H1 (cell line): ENCODE data around the gene SHROOM4. TPM values are rescaled to one million over a fixed set of nuclear protein-coding genes. Genes with fewer than 3 reads are reported as not detected.

Experiments
- CTCF ChIA-PET: fragments of 300-600 bp; sonication (Branson Sonifier 250); formaldehyde crosslinking; loops from one replicate; lab custom pipeline; 2021; ENCODE audit not compliant: partially characterized antibody; lab: Charles Lee
- POLR2A ChIA-PET: fragments of 300-600 bp; sonication (Branson Sonifier 250); formaldehyde crosslinking; loops from one replicate; lab custom pipeline; 2021; ENCODE audit warnings: inconsistent platforms; ENCODE audit not compliant: partially characterized antibody; lab: Charles Lee
- DNase-seq, 2 experiments: peaks; one replicate each; pipeline versions ENCODE4 v3.0.0 to v3.0.0-alpha.2; 2010 to 2022; ENCODE audit warnings: low spot score in 2 of 2, low read depth in 1 of 2, mixed read lengths in 1 of 2
- FAIRE-seq: peaks from 2 replicates; lab custom pipeline; 2011; peaks lifted over from hg19 to GRCh38; lab: Jason Lieb, UNC
- H2AFZ ChIP-seq: 2 replicates; pipeline ENCODE4 v1.8.1; 2012; ENCODE audit warnings: low read length, inconsistent platforms
- H2AK5ac ChIP-seq: 2 replicates; pipeline ENCODE4 v1.6.1; 2013; ENCODE audit warnings: low read depth, low read length
- H2BK120ac ChIP-seq: replicated peaks from 2 replicates; pipeline ENCODE3; 2013; ENCODE audit warnings: low read depth, low read length, inconsistent platforms
- H2BK12ac ChIP-seq: 2 replicates; pipeline ENCODE4 v1.6.1; 2013; ENCODE audit warnings: low read depth, low read length
- H2BK15ac ChIP-seq: 2 replicates; pipeline ENCODE4 v1.6.1; 2013; ENCODE audit warnings: low read length
- H2BK20ac ChIP-seq: 2 replicates; pipeline ENCODE4 v1.6.1; 2013; ENCODE audit warnings: low read length
- H2BK5ac ChIP-seq: 2 replicates; pipeline ENCODE4 v1.6.1; 2013; ENCODE audit warnings: low read depth, low read length
- H3K14ac ChIP-seq: 2 replicates; pipeline ENCODE4 v1.6.1; 2013; ENCODE audit warnings: inconsistent platforms; ENCODE audit not compliant: insufficient read length
- H3K18ac ChIP-seq: 2 replicates; pipeline ENCODE4 v1.6.1; 2013; ENCODE audit warnings: low read length; ENCODE audit errors: extremely low read depth
- H3K23ac ChIP-seq: 2 replicates; pipeline ENCODE4 v1.6.1; 2013; ENCODE audit warnings: inconsistent platforms; ENCODE audit not compliant: insufficient read length
- H3K23me2 ChIP-seq: 2 replicates; pipeline ENCODE4 v1.6.1; 2013; ENCODE audit warnings: low read depth, low read length
- H3K27ac ChIP-seq: 2 replicates; pipeline ENCODE4 v1.6.1; 2011; ENCODE audit warnings: low read depth, low read length, inconsistent platforms
- H3K27me3 ChIP-seq, 4 experiments: replicated peaks in 1 of 4; 1 replicate in 1 of 4; 2 replicates in 3 of 4; pipeline versions ENCODE4 v1.6.1 to v1.8.1; 2011 to 2013; ENCODE audit warnings: low read length in 3 of 4, mild to moderate bottlenecking in 3 of 4, inconsistent platforms in 2 of 4, mixed read lengths in 2 of 4, moderate library complexity in 1 of 4; ENCODE audit not compliant: control insufficient read depth in 3 of 4, insufficient read depth in 3 of 4; ENCODE audit errors: extremely low read depth in 1 of 4
- H3K36me3 ChIP-seq, 4 experiments: 2 replicates each; pipeline versions ENCODE4 v1.6.1 to v1.8.1; 2011 to 2013; ENCODE audit warnings: mild to moderate bottlenecking in 4 of 4, low read length in 3 of 4, moderate library complexity in 2 of 4, control low read depth in 1 of 4, inconsistent platforms in 1 of 4; ENCODE audit not compliant: insufficient read depth in 4 of 4, control insufficient read depth in 2 of 4
- H3K4ac ChIP-seq: replicated peaks from 2 replicates; pipeline ENCODE3; 2013; ENCODE audit warnings: low read length, low read depth, mixed read lengths, inconsistent platforms; ENCODE audit not compliant: insufficient read length
- H3K4me1 ChIP-seq, 4 experiments: replicated peaks in 1 of 4; 1 replicate in 1 of 4; 2 replicates in 3 of 4; pipeline versions ENCODE4 v1.6.1 to v1.8.1; 2011 to 2013; ENCODE audit warnings: low read length in 3 of 4, inconsistent platforms in 2 of 4, mixed read lengths in 1 of 4; ENCODE audit not compliant: insufficient read depth in 4 of 4, control insufficient read depth in 3 of 4
- H3K4me2 ChIP-seq, 2 experiments: 2 replicates each; pipeline versions ENCODE4 v1.6.1 to v1.8.1; 2011 to 2013; ENCODE audit warnings: low read depth in 2 of 2, low read length in 2 of 2, control low read depth in 1 of 2, inconsistent platforms in 1 of 2, mild to moderate bottlenecking in 1 of 2; ENCODE audit not compliant: insufficient read depth in 1 of 2
- H3K4me3 ChIP-seq, 4 experiments: fragments of 200-600, 300-600 bp in 1 of 4; sonication (generic), shearing (Covaris generic), sonication (Bioruptor Twin) in 1 of 4; 2 replicates each; pipeline versions ENCODE4 v1.5.1 to v1.8.1; 2011 to 2016; ENCODE audit warnings: low read length in 4 of 4, low read depth in 3 of 4, control low read depth in 2 of 4, inconsistent platforms in 2 of 4, mild to moderate bottlenecking in 2 of 4, mixed read lengths in 1 of 4, moderate library complexity in 1 of 4; ENCODE audit not compliant: insufficient read depth in 2 of 4; ENCODE audit errors: extremely low read depth in 1 of 4
- H3K56ac ChIP-seq: replicated peaks from 2 replicates; pipeline ENCODE3; 2013; ENCODE audit warnings: low read depth, mild to moderate bottlenecking, mixed read lengths, low read length, inconsistent platforms; ENCODE audit not compliant: insufficient read length
- H3K79me1 ChIP-seq: 2 replicates; pipeline ENCODE4 v1.6.1; 2013; ENCODE audit warnings: low read depth, low read length, control low read depth
- H3K79me2 ChIP-seq, 2 experiments: 2 replicates each; pipeline versions ENCODE4 v1.6.1 to v1.8.1; 2012 to 2013; ENCODE audit warnings: low read length in 2 of 2, mild to moderate bottlenecking in 2 of 2, inconsistent platforms in 1 of 2; ENCODE audit not compliant: insufficient read depth in 2 of 2, control insufficient read depth in 1 of 2
- H3K9ac ChIP-seq, 4 experiments: replicated peaks in 1 of 4; 1 replicate in 1 of 4; 2 replicates in 3 of 4; pipeline versions ENCODE4 v1.6.1 to v1.8.1; 2011 to 2013; ENCODE audit warnings: low read depth in 3 of 4, low read length in 3 of 4, control low read depth in 2 of 4, mild to moderate bottlenecking in 2 of 4, moderate library complexity in 2 of 4, inconsistent platforms in 1 of 4; ENCODE audit errors: extremely low read depth in 1 of 4
- H3K9me3 ChIP-seq, 2 experiments: 2 replicates each; pipeline versions ENCODE4 v1.6.1 to v1.8.1; 2012 to 2013; ENCODE audit warnings: mild to moderate bottlenecking in 2 of 2, moderate library complexity in 2 of 2, control low read depth in 1 of 2, inconsistent platforms in 1 of 2, low read depth in 1 of 2, low read length in 1 of 2, mixed read lengths in 1 of 2; ENCODE audit not compliant: insufficient read depth in 2 of 2
- H4K20me1 ChIP-seq, 2 experiments: replicated peaks in 1 of 2; 2 replicates each; pipeline versions ENCODE3 to v1.8.1; 2011 to 2013; ENCODE audit warnings: inconsistent platforms in 2 of 2, low read length in 2 of 2, mild to moderate bottlenecking in 1 of 2; ENCODE audit not compliant: insufficient read depth in 2 of 2, control insufficient read depth in 1 of 2
- H4K5ac ChIP-seq: 2 replicates; pipeline ENCODE4 v1.6.1; 2013; ENCODE audit warnings: low read length, low read depth, mixed read lengths, inconsistent platforms; ENCODE audit not compliant: insufficient read length
- H4K8ac ChIP-seq: 2 replicates; pipeline ENCODE4 v1.8.0; 2013; ENCODE audit warnings: mild to moderate bottlenecking, moderate library complexity, low read length, inconsistent platforms; ENCODE audit not compliant: insufficient read depth; ENCODE audit errors: extremely low read depth
- H4K91ac ChIP-seq: replicated peaks from 2 replicates; pipeline ENCODE3; 2013; ENCODE audit warnings: low read length, mixed read lengths, inconsistent platforms; ENCODE audit not compliant: insufficient read length
- BCL11A ChIP-seq, 2 experiments: IDR thresholded peaks; one replicate each; pipeline ENCODE4 v1.6.1; 2011; ENCODE audit warnings: low read depth in 2 of 2, low read length in 2 of 2, mild to moderate bottlenecking in 2 of 2
- CREB1 ChIP-seq: IDR thresholded peaks from 2 replicates; pipeline ENCODE4 v1.6.1; 2012; ENCODE audit warnings: inconsistent platforms
- KDM5A ChIP-seq: fragments of 200-600 bp; IDR thresholded peaks from 2 replicates; pipeline ENCODE4 v1.7.1; 2012; ENCODE audit warnings: mild to moderate bottlenecking, low read length, inconsistent platforms, mixed read lengths
- PHF8 ChIP-seq: fragments of 200-600 bp; sonication (generic); conservative IDR thresholded peaks from 2 replicates; pipeline ENCODE4 v1.7.1; 2012; ENCODE audit warnings: low read depth, mild to moderate bottlenecking, inconsistent platforms, low read length, moderate library complexity
- SIRT6 ChIP-seq: IDR thresholded peaks from one replicate; pipeline ENCODE4 v1.7.1; 2012; ENCODE audit warnings: low read length, inconsistent platforms
- TAF1 ChIP-seq: IDR thresholded peaks from 2 replicates; pipeline ENCODE4 v1.6.1; 2011; ENCODE audit warnings: mild to moderate bottlenecking, low read depth, low read length
- TAF7 ChIP-seq: optimal IDR thresholded peaks from 2 replicates; pipeline ENCODE3; 2011; ENCODE audit warnings: low read depth, mild to moderate bottlenecking, inconsistent platforms, low read length, moderate library complexity, borderline replicate concordance
- polyA plus RNA-seq, 7 experiments: library from polyadenylated mRNA; depleted of rRNA in 3 of 7; stranded (reverse) in 5 of 7; unstranded in 2 of 7; fragments of >200 nt in 5 of 7; fragments of 200-250 nt in 2 of 7; gene quantifications; 1 replicate in 5 of 7; 2 replicates in 1 of 7; 4 replicates in 1 of 7; pipeline versions ENCODE4 v1.2.1 to v1.2.3, GENCODE V29; 2011 to 2013; ENCODE audit warnings: missing spikeins in 2 of 7, mixed read lengths in 2 of 7
- total RNA-seq: library from RNA; stranded (reverse); fragmentation: NEBNext Ultra II Directional; extraction: Animal tissue kit (Norgen Biotek cat#: 25700); gene quantifications from 2 replicates; pipeline ENCODE4 v1.2.1, GENCODE V29; 2021

The SHROOM4 gene
- total and polyA plus RNA-seq, 2 of the 8 experiments (the other 6 are each of a cell fraction or from before 2014, with no cell fraction given) = 1.6 to 5.6 TPM

GRCh38 chrX:50644496-50644895 is 169.5 kb downstream of the SHROOM4 start:
- H4K5ac ChIP-seq = no peak overlapping the region
- H2BK12ac ChIP-seq = no peak overlapping the region
- no peak overlapping the region for H3K18ac ChIP-seq
- DNase-seq (no peak), FAIRE-seq (no peak)
- no peak overlapping the region for H2BK5ac ChIP-seq
- no peak overlapping the region for H2AK5ac ChIP-seq
- TF ChIP-seq KDM5A = no peak
- no peak for TF ChIP-seq CREB1
- no peak for TF ChIP-seq TAF7
- no peak for TF ChIP-seq TAF1
- no peak for TF ChIP-seq SIRT6
- no peak for TF ChIP-seq BCL11A (IDR thresholded peaks at IDR 0.05; ENCODE audit: low read depth in 2 of 2, low read length in 2 of 2)
- TF ChIP-seq PHF8 = no peak
- no peaks in the 10 kb centered on the region for H4K20me1 ChIP-seq
- no peaks in the 10 kb centered on the region for H3K79me2 ChIP-seq
- no peak overlapping the region for H2BK20ac ChIP-seq
- H3K9ac ChIP-seq = no peak overlapping the region
- H3K14ac ChIP-seq = no peak overlapping the region
- H3K56ac ChIP-seq = no peak overlapping the region
- no peaks in the 10 kb centered on the region for H3K79me1 ChIP-seq
- peaks cover 0 to 5% (median 0%) of the 10 kb centered on the region in 4 experiments; a peak in 3 of 7 replicates for H3K4me1 ChIP-seq
- no peaks in the 10 kb centered on the region for H3K27me3 ChIP-seq
- no peaks in the 10 kb centered on the region for H3K9me3 ChIP-seq
- ChIA-PET POLR2A (no interaction called here), CTCF (no interaction called here)
- H2BK15ac ChIP-seq = no peak overlapping the region
- H2AFZ ChIP-seq = no peak overlapping the region
- H3K4me3 ChIP-seq = no peak overlapping the region
- no peak overlapping the region for H3K4ac ChIP-seq
- no peak overlapping the region for H2BK120ac ChIP-seq
- no peak overlapping the region for H3K27ac ChIP-seq
- no peak overlapping the region for H4K91ac ChIP-seq
- no peaks in the 10 kb centered on the region for H3K23me2 ChIP-seq
- H3K23ac ChIP-seq = no peak overlapping the region
- H4K8ac ChIP-seq = no peak overlapping the region
- no peaks in the 10 kb centered on the region for H3K36me3 ChIP-seq
- no peak overlapping the region for H3K4me2 ChIP-seq
